ENCODE measurements around the gene FOXM1.

GRCh38 chr12:2845280-2845679, 31.7 kb downstream of the FOXM1 start:
- TF ChIP-seq CTCF (IDR thresholded peaks at IDR 0.05; ENCODE audit: low read depth, low read length, poor library complexity, severe bottlenecking), result no peak
- TF ChIP-seq EZH2phosphoT487 (IDR thresholded peaks at IDR 0.05; ENCODE audit: borderline replicate concordance, low read length), result no peak
